M059J (cell line): ENCODE results near the gene PRR13. TPM values are rescaled to one million over a fixed set of nuclear protein-coding genes. Genes with fewer than 3 reads are reported as not detected.
A peak's percentile ranks its signal among the peaks of the same experiment; 100 is the strongest.
"Not testable (repeated sequence)": the region's sequence is repeated elsewhere in the genome, so short reads cannot be mapped to it uniquely, and the experiment has no call there.

Experiments
- DNase-seq: peaks from one replicate; pipeline ENCODE4 v3.0.0-alpha.2; 2012; ENCODE audit warnings: low read depth
- total RNA-seq: library from RNA; depleted of rRNA; stranded (reverse); fragments of >200 nt; shearing (Covaris generic); gene quantifications from 2 replicates; pipeline ENCODE4 v1.2.3, GENCODE V29; 2014; rRNA removed

Gene PRR13
- total RNA-seq: 145 and 146 TPM in 2 replicates

GRCh38 chr12:53441040-53441833 is at the start of gene PRR13:
PRR13 (plus strand) TSS chr12:53441734; CDS start chr12:53442715, 981 bp downstream.
- DNase-seq: peak; percentile 99

GRCh38 chr12:53399896-53400295 is 41.6 kb upstream of the PRR13 start:
- no peak for DNase-seq

DNA sequence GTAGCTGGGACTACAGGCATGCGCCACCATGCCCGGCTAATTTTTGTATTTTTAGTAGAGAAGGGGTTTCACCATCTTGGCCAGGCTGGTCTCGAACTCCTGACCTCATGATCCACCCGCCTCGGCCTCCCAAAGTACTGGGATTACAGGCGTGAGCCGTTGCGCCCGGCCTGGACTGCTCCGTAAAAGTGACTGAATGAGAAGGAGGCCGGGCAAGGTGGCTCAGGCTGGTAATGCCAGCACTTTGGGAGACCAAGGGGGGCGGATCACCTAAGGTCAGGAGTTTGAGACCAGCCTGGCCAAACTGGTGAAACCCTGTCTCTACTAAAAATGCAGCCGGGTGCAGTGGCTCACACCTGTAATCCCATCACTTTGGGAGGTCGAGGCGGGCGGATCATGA is 39.2 kb upstream of the PRR13 start:
- not testable (repeated sequence) for DNase-seq

GRCh38 chr12:53402871-53403270 is 38.7 kb upstream of the PRR13 start:
- DNase-seq: no peak

DNA sequence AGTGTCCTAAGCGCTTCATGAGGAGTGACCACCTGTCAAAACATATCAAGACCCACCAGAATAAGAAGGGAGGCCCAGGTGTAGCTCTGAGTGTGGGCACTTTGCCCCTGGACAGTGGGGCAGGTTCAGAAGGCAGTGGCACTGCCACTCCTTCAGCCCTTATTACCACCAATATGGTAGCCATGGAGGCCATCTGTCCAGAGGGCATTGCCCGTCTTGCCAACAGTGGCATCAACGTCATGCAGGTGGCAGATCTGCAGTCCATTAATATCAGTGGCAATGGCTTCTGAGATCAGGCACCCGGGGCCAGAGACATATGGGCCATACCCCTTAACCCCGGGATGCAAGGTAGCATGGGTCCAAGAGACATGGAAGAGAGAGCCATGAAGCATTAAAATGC is 30.6 kb upstream of the PRR13 start:
- DNase-seq: no peak

DNA sequence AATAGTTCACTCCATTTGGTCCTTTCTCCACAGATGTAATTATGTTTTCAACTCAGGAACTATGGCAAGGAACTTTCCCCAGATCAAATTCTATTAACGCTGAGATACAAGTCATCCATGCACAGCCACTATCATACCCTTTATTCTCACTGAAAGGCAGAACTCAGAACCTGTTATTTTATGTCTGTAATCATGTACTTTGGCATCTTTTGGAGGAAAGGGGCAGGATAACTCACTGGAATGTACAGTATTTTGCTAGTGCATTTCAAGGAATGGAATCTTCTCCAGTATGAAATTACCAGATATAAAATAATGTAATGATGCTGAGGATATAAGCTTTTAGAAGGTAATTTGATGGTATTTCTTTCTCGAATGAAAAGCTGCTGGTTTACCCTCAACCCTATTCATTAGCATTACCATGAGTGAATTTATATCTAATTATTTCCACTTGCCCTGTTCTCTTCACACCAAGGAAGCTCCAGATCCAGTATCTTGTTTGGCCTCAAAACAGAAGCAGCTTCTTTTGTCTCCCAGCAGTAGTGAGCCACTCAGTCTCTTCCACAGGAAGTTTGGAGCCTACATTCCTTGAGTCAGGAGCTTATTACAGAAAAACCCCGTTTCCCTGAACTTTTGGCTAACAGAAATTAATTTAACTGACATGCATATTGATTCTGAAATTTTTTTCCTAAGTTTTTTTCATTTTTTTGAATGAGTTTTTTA is 27.9 kb upstream of the PRR13 start:
- no peak for DNase-seq

DNA sequence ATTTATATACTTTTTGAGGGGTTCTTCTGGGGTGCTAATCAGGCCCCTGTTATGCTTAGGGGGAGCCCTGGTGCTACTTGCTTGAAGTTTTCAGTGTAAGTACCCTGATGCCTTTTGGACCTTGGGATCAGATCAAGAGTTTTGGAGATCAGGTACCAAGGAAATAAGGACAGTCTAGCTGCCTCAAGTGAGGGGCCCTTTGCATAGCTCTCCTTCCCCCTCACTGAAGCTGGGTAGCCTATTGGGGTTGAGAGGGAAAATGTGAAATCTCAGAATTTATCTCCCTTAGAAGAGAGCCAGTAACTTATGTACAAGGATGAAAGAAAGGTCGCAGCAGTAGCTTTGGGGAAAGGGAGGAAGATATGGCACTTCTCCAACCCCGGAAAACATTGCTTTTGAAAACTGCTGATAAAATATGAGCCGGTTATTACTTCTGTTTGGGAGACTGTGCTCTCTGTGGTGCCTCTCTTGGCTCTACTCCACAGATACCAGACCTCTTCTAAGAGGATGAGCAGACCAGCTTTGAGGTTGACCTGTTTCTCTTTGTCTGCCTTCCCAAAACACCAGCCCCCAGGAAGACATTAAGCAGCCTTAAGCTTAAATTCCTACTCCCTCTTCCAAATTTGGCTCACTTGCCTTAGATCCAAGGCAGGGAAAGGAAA is 26.6 kb upstream of the PRR13 start:
- DNase-seq: no peak

DNA sequence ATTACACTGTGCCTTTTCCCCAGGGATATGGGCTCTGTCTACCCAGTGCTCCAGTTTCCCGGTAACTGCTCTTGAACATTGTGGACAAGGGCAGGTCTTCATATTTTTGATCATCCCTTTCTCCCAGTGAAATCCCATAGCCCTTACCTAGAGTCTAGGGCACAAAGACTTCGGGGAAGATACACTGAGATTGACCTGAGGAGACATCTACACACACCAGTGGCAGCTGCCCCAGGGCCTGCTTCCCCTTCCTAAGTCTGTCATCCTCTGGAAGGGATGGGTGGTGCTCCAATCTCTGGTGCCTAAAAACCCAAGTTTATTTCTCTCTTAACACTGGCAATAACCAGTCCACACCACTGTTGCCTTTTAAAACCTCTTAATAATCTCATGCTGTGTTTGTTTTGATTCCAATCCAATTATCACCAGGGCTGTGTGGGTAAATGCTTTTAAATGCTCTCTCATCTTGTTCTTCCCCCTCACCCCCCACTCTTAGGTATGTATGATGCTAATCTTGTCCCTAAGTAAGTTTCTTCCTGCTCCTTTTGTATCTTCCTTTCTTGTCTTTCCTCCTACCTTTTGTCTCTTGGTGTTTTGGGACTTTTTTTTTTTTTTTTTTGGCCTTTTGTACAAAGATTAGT is 25.7 kb upstream of the PRR13 start:
- peak; percentile 16 for DNase-seq

- peak; percentile 9 for DNase-seq
Observed at GRCh38 chr12:53417291-53417816, 24.2 kb upstream of the PRR13 start.

GRCh38 chr12:53418221-53418620 is 23.3 kb upstream of the PRR13 start:
- no peak for DNase-seq

DNA sequence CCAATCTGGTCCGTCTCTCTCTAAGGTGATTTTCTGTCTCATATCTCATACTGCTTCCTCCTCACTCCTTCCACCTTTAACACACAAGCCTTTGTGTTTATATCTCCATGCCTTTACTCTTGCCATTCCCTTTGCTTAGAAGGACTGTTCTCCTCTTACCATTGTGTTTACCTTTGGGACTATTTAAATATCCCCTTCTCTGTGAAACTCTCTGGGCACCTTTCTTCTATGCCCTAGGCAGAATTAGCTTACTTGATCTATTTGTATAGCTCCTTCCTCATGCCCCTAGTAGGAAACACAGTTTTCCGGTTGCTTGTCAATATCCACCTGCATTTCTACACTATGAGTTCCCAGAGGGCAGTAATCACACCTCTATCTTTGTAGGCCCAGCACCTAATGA is 21.8 kb upstream of the PRR13 start:
- no peak for DNase-seq

GRCh38 chr12:53422247-53422646 is 19.3 kb upstream of the PRR13 start:
- not testable (repeated sequence) for DNase-seq

DNA sequence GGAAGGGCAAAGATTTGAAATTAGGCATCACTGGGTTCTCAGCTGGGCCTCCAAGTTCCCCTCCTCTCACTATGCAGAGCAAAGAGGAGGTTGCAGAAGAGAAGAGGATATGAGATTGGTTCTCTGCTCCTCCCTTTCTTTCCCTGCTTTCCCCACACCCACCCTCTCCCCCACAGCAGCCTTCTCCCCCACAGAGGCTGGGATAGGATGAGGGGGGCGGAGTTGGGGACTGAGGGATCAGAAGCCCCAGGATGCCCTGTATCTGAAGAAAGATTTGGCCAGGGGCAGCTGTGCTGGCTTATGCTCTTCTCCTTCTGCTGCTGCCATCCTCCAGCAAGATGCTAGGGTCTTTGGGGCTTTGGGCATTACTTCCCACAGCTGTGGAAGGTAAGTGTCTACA is 17.9 kb upstream of the PRR13 start, which contains the start of gene AMHR2:
Gene AMHR2 (plus strand): TSS at position 259 of the 400 bp plus-strand sequence. CDS start 80 bp downstream, at position 339.
- DNase-seq: no peak

DNA sequence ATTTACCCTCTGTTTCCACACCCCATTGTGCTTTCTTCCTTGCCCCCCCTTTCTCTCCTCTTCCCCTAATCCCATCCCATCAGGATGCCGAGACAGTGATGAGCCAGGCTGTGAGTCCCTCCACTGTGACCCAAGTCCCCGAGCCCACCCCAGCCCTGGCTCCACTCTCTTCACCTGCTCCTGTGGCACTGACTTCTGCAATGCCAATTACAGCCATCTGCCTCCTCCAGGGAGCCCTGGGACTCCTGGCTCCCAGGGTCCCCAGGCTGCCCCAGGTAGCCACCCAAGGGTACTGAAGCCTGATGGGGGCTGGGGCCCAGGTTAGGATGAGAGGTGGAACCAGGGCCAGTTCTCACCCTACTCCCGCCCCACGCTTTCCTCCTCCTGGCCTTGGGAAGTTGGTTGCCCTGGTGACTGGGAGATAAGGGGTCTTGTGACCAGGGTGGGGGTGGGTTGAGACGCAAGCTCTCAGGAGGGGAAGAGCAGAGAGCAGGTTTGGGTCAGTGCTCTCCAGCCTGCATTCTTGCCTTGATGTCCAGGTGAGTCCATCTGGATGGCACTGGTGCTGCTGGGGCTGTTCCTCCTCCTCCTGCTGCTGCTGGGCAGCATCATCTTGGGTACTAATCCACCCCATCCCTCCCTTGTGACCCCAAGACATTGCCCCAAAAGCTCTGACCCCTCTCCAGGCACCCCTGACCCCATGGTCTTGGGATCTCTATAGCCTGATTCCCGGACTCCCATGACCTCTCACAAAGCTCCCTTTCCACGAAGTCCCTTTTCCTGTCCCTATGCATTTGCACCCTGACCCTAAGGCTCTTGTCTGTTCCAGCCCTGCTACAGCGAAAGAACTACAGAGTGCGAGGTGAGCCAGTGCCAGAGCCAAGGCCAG is 16.7 kb upstream of the PRR13 start:
- no peak for DNase-seq

- DNase-seq: no peak
Observed at GRCh38 chr12:53425515-53426150, 15.9 kb upstream of the PRR13 start.

GRCh38 chr12:53427905-53428594 is 13.5 kb upstream of the PRR13 start:
- peak; percentile 96 for DNase-seq

DNA sequence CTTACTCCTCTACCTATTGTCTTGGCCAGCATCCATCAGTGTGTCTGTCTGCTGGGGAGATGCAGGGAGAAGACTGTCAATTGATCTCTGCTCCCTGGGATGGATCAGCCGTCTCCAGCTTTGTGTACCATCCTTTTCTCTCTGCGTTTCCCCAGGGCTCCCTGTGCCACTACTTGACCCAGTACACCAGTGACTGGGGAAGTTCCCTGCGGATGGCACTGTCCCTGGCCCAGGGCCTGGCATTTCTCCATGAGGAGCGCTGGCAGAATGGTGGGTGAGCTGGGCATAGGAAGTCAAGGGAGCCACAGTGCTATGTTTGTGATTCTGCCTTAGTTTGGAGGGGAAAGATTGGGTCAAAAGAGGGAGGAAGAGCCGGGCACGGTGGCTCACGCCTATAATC is 12.8 kb upstream of the PRR13 start:
- DNase-seq: no peak

GRCh38 chr12:53430116-53430515 is 11.4 kb upstream of the PRR13 start:
- no peak for DNase-seq

- DNase-seq: no peak
Observed at GRCh38 chr12:53431187-53431586, 10.3 kb upstream of the PRR13 start.

DNA sequence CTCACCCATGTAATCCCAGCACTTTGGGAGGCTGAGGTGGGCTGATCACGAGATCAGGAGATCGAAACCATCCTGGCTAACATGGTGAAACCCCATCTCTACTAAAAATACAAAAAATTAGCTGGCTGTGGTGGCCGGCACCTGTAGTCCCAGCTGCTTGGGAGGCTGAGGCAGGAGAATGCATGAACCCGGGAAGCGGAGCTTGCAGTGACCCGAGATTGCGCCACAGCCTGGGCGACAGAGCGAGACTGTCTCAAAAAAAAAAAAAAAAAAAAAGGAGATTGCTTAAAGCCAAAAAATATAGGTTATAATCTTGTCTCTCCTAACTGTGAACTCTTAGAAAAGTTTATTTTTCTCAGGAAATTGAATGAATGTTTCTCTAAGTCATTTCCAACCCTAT is 6.2 kb upstream of the PRR13 start:
- not testable (repeated sequence) for DNase-seq
